Spleen (tissue), 11 donors: ENCODE measurements around the gene CD40. TPM values are rescaled to one million over a fixed set of nuclear protein-coding genes. Genes with fewer than 3 reads are reported as not detected.

Experiments used
- DNase-seq: peaks from one replicate; pipeline ENCODE4 v3.0.0-alpha.2; 2020
- H3K27ac ChIP-seq, 8 donors: fragments of 200-600 bp; sonication (generic) in 7 of 8; 1 replicate in 4 of 8; 2 replicates in 4 of 8; pipeline versions ENCODE4 v1.5.0 to v1.8.0; 2016 to 2021; ENCODE audit warnings: inconsistent platforms in 4 of 8, mild to moderate bottlenecking in 4 of 8, moderate library complexity in 1 of 8
- H3K27me3 ChIP-seq, 7 donors: fragments of 200-600 bp; sonication (generic) in 6 of 7; replicated peaks in 1 of 7; 1 replicate in 4 of 7; 2 replicates in 3 of 7; pipeline versions ENCODE4 v1.5.0 to v1.8.0; 2016 to 2021; ENCODE audit warnings: inconsistent platforms in 3 of 7, mild to moderate bottlenecking in 1 of 7
- H3K36me3 ChIP-seq, 6 donors: fragments of 200-600 bp; sonication (generic) in 5 of 6; 1 replicate in 4 of 6; 2 replicates in 2 of 6; pipeline versions ENCODE4 v1.5.0 to v1.8.0; 2016 to 2021; ENCODE audit warnings: inconsistent platforms in 2 of 6
- H3K4me1 ChIP-seq, 6 donors: fragments of 200-600 bp; sonication (generic) in 5 of 6; 1 replicate in 3 of 6; 2 replicates in 3 of 6; pipeline versions ENCODE4 v1.5.0 to v1.8.0; 2016 to 2021; ENCODE audit warnings: inconsistent platforms in 3 of 6
- H3K4me3 ChIP-seq, 8 donors: fragments of 200-600 bp; sonication (generic) in 7 of 8; 1 replicate in 4 of 8; 2 replicates in 4 of 8; pipeline versions ENCODE4 v1.5.0 to v1.8.0; 2016 to 2021; ENCODE audit warnings: inconsistent platforms in 4 of 8, mild to moderate bottlenecking in 4 of 8, moderate library complexity in 2 of 8
- H3K9me3 ChIP-seq, 8 donors: fragments of 200-600 bp; sonication (generic) in 7 of 8; 1 replicate in 4 of 8; 2 replicates in 4 of 8; pipeline versions ENCODE4 v1.5.0 to v1.8.0; 2016 to 2021; ENCODE audit warnings: inconsistent platforms in 4 of 8
- CTCF ChIP-seq, 11 experiments: fragments of 200-600 bp in 7 of 11; fragments of 450-650 bp in 4 of 11; sonication (generic) in 4 of 11; IDR thresholded peaks in 8 of 11; conservative IDR thresholded peaks in 3 of 11; 1 replicate in 7 of 11; 2 replicates in 4 of 11; pipeline versions ENCODE4 v1.4.0 to v1.8.0; 2016 to 2021; ENCODE audit warnings: antibody characterized with exemption in 11 of 11, inconsistent platforms in 4 of 11, mild to moderate bottlenecking in 1 of 11
- POLR2A ChIP-seq, 3 donors: fragments of 450-650 bp; IDR thresholded peaks; one replicate each; pipeline ENCODE4 v1.5.1; 2017; ENCODE audit warnings: antibody characterized with exemption in 3 of 3, mild to moderate bottlenecking in 1 of 3
- POLR2AphosphoS5 ChIP-seq, 3 donors: sonication (generic); formaldehyde crosslinking; IDR thresholded peaks; one replicate each; pipeline ENCODE4 v1.5.1; 2017; ENCODE audit warnings: antibody characterized with exemption in 3 of 3
- WGBS, 5 donors: extraction: QIAGEN DNeasy Blood & Tissue Kit in 3 of 5; methylation state at CpG; one replicate each; pipeline versions ENCODE4 v1.1.5 to v1.1.7; 2013 to 2018; 5-methylcytosine and 5-hydroxymethylcytosine counted together
- intact Hi-C: fragments of 100-400 bp; cut with DNase I; formaldehyde crosslinking; loops from one replicate; pipeline ENCODE4 v1.15.0; 2023; ENCODE audit warnings: low total_unique reads
- polyA plus RNA-seq, 3 donors: library from polyadenylated mRNA; stranded (reverse); fragments of 200-250 nt; gene quantifications; one replicate each; pipeline ENCODE4 v1.2.1, GENCODE V29; 2013
- total RNA-seq, 7 donors: library from RNA; depleted of rRNA in 3 of 7; stranded (reverse); fragments of >200 nt in 3 of 7; fragmentation: NEBNext Ultra II Directional in 4 of 7; extraction: Animal tissue kit (Norgen Biotek cat#: 25700) in 4 of 7; gene quantifications; one replicate each; pipeline versions ENCODE4 v1.1.0 to v1.2.1, GENCODE V29; 2016 to 2021
- donor health status: healthy with polysubstance abuse.
- donor health status: DM: no; HTN: no; CAD: no; lungs with moderate emphysema.
- donor health status: DM: no; HTN: no; CAD: no.
- donor health status: Bipolar disorder and iron deficiency.
- donor health status: healthy.
- donor health status: DM: no; HTN: no; CAD: no.
- donor health status: DM: yes; HTN: yes; CAD: no.

The CD40 gene
- total and polyA plus RNA-seq, 10 donors: 30.7 to 108 (median 52.9) TPM

GRCh38 chr20:46175127-46175494 is 57.0 kb downstream of the CD40 start:
- Histone ChIP-seq H3K27ac (no peak overlapping the region), H3K27me3 (peaks cover 5 to 95% (median 32%) of the 10 kb centered on the region in 7 donors), H3K9me3 (no peaks in the 10 kb centered on the region), H3K4me3 (peak overlapping the region in 1 of 8 donors; percentile 49), H3K4me1 (peaks cover 0 to 10% (median 6%) of the 10 kb centered on the region in 6 donors), H3K36me3 (no peaks in the 10 kb centered on the region)
- no peak for TF ChIP-seq POLR2AphosphoS5 (IDR thresholded peaks at IDR 0.05)
- TF ChIP-seq CTCF (IDR thresholded peaks at IDR 0.05 in 8 of 11, conservative IDR thresholded peaks at IDR 0.05 in 3 of 11): no peak
- TF ChIP-seq POLR2A (IDR thresholded peaks at IDR 0.05): no peak
- no peak for DNase-seq
- 82 to 90% (median 87%) methylated on average over 2 to 4 of the region's 4 CpGs for WGBS, 5 donors
- intact Hi-C loops: no loop called here

- H3K27me3 ChIP-seq: peaks cover 5 to 94% (median 34%) of the 10 kb centered on the region in 7 donors
Measured at GRCh38 chr20:46176739-46177378, 58.7 kb downstream of the CD40 start.

GRCh38 chr20:46177768-46178167 is 59.7 kb downstream of the CD40 start:
- intact Hi-C loops: no loop called here
- WGBS, 5 donors: 82 to 87% (median 84%) methylated on average over 11 to 15 of the region's 15 CpGs
- Histone ChIP-seq H3K27me3 (peaks cover 5 to 94% (median 34%) of the 10 kb centered on the region in 7 donors), H3K36me3 (no peaks in the 10 kb centered on the region), H3K9me3 (no peaks in the 10 kb centered on the region), H3K4me1 (peaks cover 0 to 10% (median 6%) of the 10 kb centered on the region in 6 donors), H3K4me3 (no peak overlapping the region), H3K27ac (no peak overlapping the region)
- no peak for DNase-seq
- TF ChIP-seq CTCF (IDR thresholded peaks at IDR 0.05 in 8 of 11, conservative IDR thresholded peaks at IDR 0.05 in 3 of 11) (no peak), POLR2AphosphoS5 (IDR thresholded peaks at IDR 0.05) (no peak), POLR2A (IDR thresholded peaks at IDR 0.05) (no peak)

More at GRCh38 chr20:46176739-46177378, 58.7 kb downstream of the CD40 start:
- no peak overlapping the region for H3K27ac ChIP-seq
- peaks cover 0 to 10% (median 6%) of the 10 kb centered on the region in 6 donors for H3K4me1 ChIP-seq
- 73 to 85% (median 81%) methylated on average over 13 of the region's 13 CpGs for WGBS, 5 donors
- no peaks in the 10 kb centered on the region for H3K36me3 ChIP-seq
- TF ChIP-seq POLR2AphosphoS5 (IDR thresholded peaks at IDR 0.05) (no peak), POLR2A (IDR thresholded peaks at IDR 0.05) (no peak), CTCF (IDR thresholded peaks at IDR 0.05 in 8 of 11, conservative IDR thresholded peaks at IDR 0.05 in 3 of 11) (no peak)
- intact Hi-C loops: no loop called here
- DNase-seq: no peak
- H3K9me3 ChIP-seq: no peaks in the 10 kb centered on the region
- H3K4me3 ChIP-seq: no peak overlapping the region

GRCh38 chr20:46178891-46179290 is 60.8 kb downstream of the CD40 start:
- DNase-seq: no peak
- no peaks in the 10 kb centered on the region for H3K9me3 ChIP-seq
- H3K4me3 ChIP-seq: no peak overlapping the region
- TF ChIP-seq CTCF (IDR thresholded peaks at IDR 0.05 in 8 of 11, conservative IDR thresholded peaks at IDR 0.05 in 3 of 11) (no peak), POLR2A (IDR thresholded peaks at IDR 0.05) (no peak), POLR2AphosphoS5 (IDR thresholded peaks at IDR 0.05) (no peak)
- H3K27me3 ChIP-seq: peaks cover 3 to 92% (median 23%) of the 10 kb centered on the region in 7 donors
- intact Hi-C loops: no loop called here
- 68 to 87% (median 79%) methylated on average over 8 of the region's 8 CpGs for WGBS, 5 donors
- no peaks in the 10 kb centered on the region for H3K36me3 ChIP-seq
- H3K4me1 ChIP-seq: peaks cover 0 to 10% (median 6%) of the 10 kb centered on the region in 6 donors
- H3K27ac ChIP-seq: no peak overlapping the region
